Body of pancreas (tissue), 4 donors: Measurements from ENCODE around the gene EPG5. TPM values are rescaled to one million over a fixed set of nuclear protein-coding genes. Genes with fewer than 3 reads are reported as not detected.

Experiments
- ATAC-seq: fragments of 150-250 bp; one replicate; pipeline ENCODE4 v1.9.1; 2016
- DNase-seq, 4 donors: peaks; one replicate each; pipeline ENCODE4 v3.0.0-alpha.2; 2019
- H3K27ac ChIP-seq, 4 donors: fragments of 200-600 bp; sonication (generic); 1 replicate in 3 of 4; 2 replicates in 1 of 4; pipeline versions ENCODE4 v1.5.1 to v1.6.1; 2016 to 2019; ENCODE audit warnings: mild to moderate bottlenecking in 1 of 4, mixed read lengths in 1 of 4, moderate library complexity in 1 of 4
- H3K27me3 ChIP-seq, 2 donors: fragments of 200-600 bp; sonication (generic); one replicate each; pipeline ENCODE4 v1.6.0; 2016; ENCODE audit warnings: mild to moderate bottlenecking in 1 of 2
- H3K36me3 ChIP-seq, 2 donors: fragments of 200-600 bp; sonication (generic); replicated peaks in 1 of 2; 2 replicates each; pipeline ENCODE4 v1.5.1; 2016; ENCODE audit warnings: low read depth in 2 of 2; ENCODE audit not compliant: insufficient read depth in 1 of 2
- H3K4me1 ChIP-seq: fragments of 200-600 bp; sonication (generic); one replicate; pipeline ENCODE4 v1.6.0; 2016
- H3K4me3 ChIP-seq, 2 donors: fragments of 200-600 bp; sonication (generic); 1 replicate in 1 of 2; 2 replicates in 1 of 2; pipeline ENCODE4 v1.5.1; 2016 to 2019
- H3K9me3 ChIP-seq, 3 donors: fragments of 200-600 bp; sonication (generic); 1 replicate in 2 of 3; 2 replicates in 1 of 3; pipeline ENCODE4 v1.5.1; 2016
- POLR2A ChIP-seq, 3 donors: fragments of 450-650 bp; IDR thresholded peaks; one replicate each; pipeline ENCODE4 v1.6.1; 2016; ENCODE audit warnings: antibody characterized with exemption in 3 of 3, mild to moderate bottlenecking in 2 of 3
- WGBS, 2 donors: methylation state at CpG; one replicate each; pipeline ENCODE4 v1.1.5; 2017; 5-methylcytosine and 5-hydroxymethylcytosine counted together
- intact Hi-C: fragments of 100-400 bp; cut with DNase I; formaldehyde crosslinking; loops from one replicate; pipeline ENCODE4 v1.15.1; 2023
- total RNA-seq, 2 donors: library from RNA; depleted of rRNA; stranded (reverse); fragments of >200 nt; gene quantifications; one replicate each; pipeline ENCODE4 v1.1.0, GENCODE V29; 2016
- TF ChIP-seq, protein P1 (sequence below), 7 experiments: fragments of 450-650 bp in 4 of 7; fragments of 200-600 bp in 3 of 7; sonication (generic) in 3 of 7; IDR thresholded peaks; one replicate each; pipeline ENCODE4 v1.5.1; 2016 to 2019; ENCODE audit warnings: antibody characterized with exemption in 7 of 7

EPG5 gene
- total RNA-seq, 2 donors from 2014 or later = 13.2 to 14.5 TPM

DNA sequence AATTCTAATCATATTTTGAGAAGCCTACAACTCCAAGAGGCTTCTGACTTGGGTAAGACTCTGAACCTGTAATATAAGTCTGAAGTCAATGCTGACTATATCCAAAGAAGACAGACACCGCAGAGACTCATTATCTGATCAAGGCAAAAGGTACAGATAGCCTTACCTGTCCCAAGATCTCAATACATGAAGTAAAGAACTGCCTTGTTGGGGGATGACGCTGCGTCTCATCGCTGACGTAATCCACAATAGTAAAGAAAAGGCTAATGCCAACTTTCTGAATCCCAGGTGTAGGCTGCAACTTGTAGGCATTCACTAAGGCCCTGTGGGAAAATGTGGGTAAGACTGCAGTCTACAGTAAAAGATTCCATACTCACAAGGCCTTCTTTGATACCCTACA lies 79.5 kb downstream of the EPG5 start:
- no peak for TF ChIP-seq POLR2A (IDR thresholded peaks at IDR 0.05)
- TF ChIP-seq, protein P1, sequence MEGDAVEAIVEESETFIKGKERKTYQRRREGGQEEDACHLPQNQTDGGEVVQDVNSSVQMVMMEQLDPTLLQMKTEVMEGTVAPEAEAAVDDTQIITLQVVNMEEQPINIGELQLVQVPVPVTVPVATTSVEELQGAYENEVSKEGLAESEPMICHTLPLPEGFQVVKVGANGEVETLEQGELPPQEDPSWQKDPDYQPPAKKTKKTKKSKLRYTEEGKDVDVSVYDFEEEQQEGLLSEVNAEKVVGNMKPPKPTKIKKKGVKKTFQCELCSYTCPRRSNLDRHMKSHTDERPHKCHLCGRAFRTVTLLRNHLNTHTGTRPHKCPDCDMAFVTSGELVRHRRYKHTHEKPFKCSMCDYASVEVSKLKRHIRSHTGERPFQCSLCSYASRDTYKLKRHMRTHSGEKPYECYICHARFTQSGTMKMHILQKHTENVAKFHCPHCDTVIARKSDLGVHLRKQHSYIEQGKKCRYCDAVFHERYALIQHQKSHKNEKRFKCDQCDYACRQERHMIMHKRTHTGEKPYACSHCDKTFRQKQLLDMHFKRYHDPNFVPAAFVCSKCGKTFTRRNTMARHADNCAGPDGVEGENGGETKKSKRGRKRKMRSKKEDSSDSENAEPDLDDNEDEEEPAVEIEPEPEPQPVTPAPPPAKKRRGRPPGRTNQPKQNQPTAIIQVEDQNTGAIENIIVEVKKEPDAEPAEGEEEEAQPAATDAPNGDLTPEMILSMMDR (IDR thresholded peaks at IDR 0.05) = no peak
- no peak overlapping the region for H3K4me3 ChIP-seq
- intact Hi-C loops = no loop called here
- WGBS, 2 donors = 96 to 100% methylated on average over 5 of the region's 5 CpGs
- H3K36me3 ChIP-seq = peaks cover 0 to 11% of the 10 kb centered on the region in 2 donors
- no peaks in the 10 kb centered on the region for H3K4me1 ChIP-seq
- H3K27me3 ChIP-seq = no peaks in the 10 kb centered on the region
- no peak overlapping the region for H3K27ac ChIP-seq
- no peaks in the 10 kb centered on the region for H3K9me3 ChIP-seq
- DNase-seq (no peak), ATAC-seq (no peak)

GRCh38 chr18:45880876-45881558 lies 86.1 kb downstream of the EPG5 start:
- Histone ChIP-seq H3K27me3 (no peaks in the 10 kb centered on the region), H3K36me3 (peaks cover 3 to 24% of the 10 kb centered on the region in 2 donors), H3K9me3 (no peaks in the 10 kb centered on the region), H3K27ac (no peak overlapping the region), H3K4me1 (peaks cover 8% of the 10 kb centered on the region), H3K4me3 (no peak overlapping the region)
- 80 to 87% methylated on average over 3 of the region's 3 CpGs for WGBS, 2 donors
- ATAC-seq (no peak), DNase-seq (no peak)
- no peak for TF ChIP-seq POLR2A (IDR thresholded peaks at IDR 0.05)
- TF ChIP-seq, protein P1 (IDR thresholded peaks at IDR 0.05) = no peak
- intact Hi-C loops = no loop called here

GRCh38 chr18:45879681-45880655 lies 87.2 kb downstream of the EPG5 start:
- Histone ChIP-seq H3K4me3 (no peak overlapping the region), H3K36me3 (peaks cover 7 to 24% of the 10 kb centered on the region in 2 donors), H3K27me3 (no peaks in the 10 kb centered on the region), H3K27ac (no peak overlapping the region), H3K9me3 (no peaks in the 10 kb centered on the region), H3K4me1 (peaks cover 8% of the 10 kb centered on the region)
- ATAC-seq (peak; percentile 85), DNase-seq (peak; percentile 63 to 76 (median 64))
- intact Hi-C loops = loop anchor here (10.0 kb wide), 1 partner anchor 185 kb away; no protein-coding TSS in a partner anchor
- WGBS, 2 donors = 34 to 39% methylated on average over 17 of the region's 17 CpGs
- TF ChIP-seq, protein P1 (IDR thresholded peaks at IDR 0.05) = peak; percentile 81 to 99 (median 91)
- TF ChIP-seq POLR2A (IDR thresholded peaks at IDR 0.05) = no peak

- Histone ChIP-seq H3K27me3 (no peaks in the 10 kb centered on the region), H3K27ac (no peak overlapping the region), H3K9me3 (no peaks in the 10 kb centered on the region), H3K36me3 (peaks cover 7 to 17% of the 10 kb centered on the region in 2 donors), H3K4me1 (peaks cover 8% of the 10 kb centered on the region), H3K4me3 (no peak overlapping the region)
- no peak for TF ChIP-seq POLR2A (IDR thresholded peaks at IDR 0.05)
- TF ChIP-seq, protein P1 (IDR thresholded peaks at IDR 0.05) = no peak
- no peak for DNase-seq
- intact Hi-C loops = loop anchor here (10.0 kb wide), 1 partner anchor 183 kb away; no protein-coding TSS in a partner anchor
- no peak for ATAC-seq
- WGBS, 2 donors = 93 to 98% methylated on average over 3 of the region's 3 CpGs
Observed at GRCh38 chr18:45877403-45877802, 89.7 kb downstream of the EPG5 start.
